HFFc6 (cell line): ENCODE results near the gene TOPAZ1. TPM values are rescaled to one million over a fixed set of nuclear protein-coding genes. Genes with fewer than 3 reads are reported as not detected.

ENCODE experiments used
- DNase-seq: peaks from one replicate; pipeline ENCODE4 v3.0.0-alpha.2; 2018
- H3K27ac Mint-ChIP-seq: 2 replicates; pipeline ENCODE4 v1.8.0; 2020; ENCODE audit warnings: mild to moderate bottlenecking, mixed read lengths
- H3K27me3 Mint-ChIP-seq: 2 replicates; pipeline ENCODE4 v1.8.0; 2021; ENCODE audit warnings: mild to moderate bottlenecking, moderate library complexity, mixed read lengths; ENCODE audit not compliant: insufficient read depth
- H3K36me3 Mint-ChIP-seq: 2 replicates; pipeline ENCODE4 v1.8.0; 2021; ENCODE audit warnings: low read depth, mixed read lengths
- H3K4me1 Mint-ChIP-seq: 2 replicates; pipeline ENCODE4 v1.8.0; 2020; ENCODE audit warnings: low read depth, mixed read lengths
- H3K4me3 Mint-ChIP-seq: 2 replicates; pipeline ENCODE4 v1.8.0; 2020; ENCODE audit warnings: mild to moderate bottlenecking, moderate library complexity, mixed read lengths
- H3K9me3 Mint-ChIP-seq: 2 replicates; pipeline ENCODE4 v1.8.0; 2020; ENCODE audit warnings: mild to moderate bottlenecking, mixed read lengths
- total RNA-seq, 6 experiments: library from RNA; stranded (reverse); fragmentation: NEBNext Ultra II Directional; extraction: Animal tissue kit (Norgen Biotek cat#: 25700); gene quantifications; 2 replicates in 1 of 6; 3 replicates in 5 of 6; pipeline ENCODE4 v1.2.3, GENCODE V29; 2021
- TF ChIP-seq, protein P1 (sequence below): fragments of 200-600 bp; sonication (generic); IDR thresholded peaks from 2 replicates; pipeline ENCODE4 v1.5.0; 2021; ENCODE audit warnings: antibody characterized with exemption, mild to moderate bottlenecking

Gene TOPAZ1
- total RNA-seq, 6 experiments from 2014 or later: not detected

DNA sequence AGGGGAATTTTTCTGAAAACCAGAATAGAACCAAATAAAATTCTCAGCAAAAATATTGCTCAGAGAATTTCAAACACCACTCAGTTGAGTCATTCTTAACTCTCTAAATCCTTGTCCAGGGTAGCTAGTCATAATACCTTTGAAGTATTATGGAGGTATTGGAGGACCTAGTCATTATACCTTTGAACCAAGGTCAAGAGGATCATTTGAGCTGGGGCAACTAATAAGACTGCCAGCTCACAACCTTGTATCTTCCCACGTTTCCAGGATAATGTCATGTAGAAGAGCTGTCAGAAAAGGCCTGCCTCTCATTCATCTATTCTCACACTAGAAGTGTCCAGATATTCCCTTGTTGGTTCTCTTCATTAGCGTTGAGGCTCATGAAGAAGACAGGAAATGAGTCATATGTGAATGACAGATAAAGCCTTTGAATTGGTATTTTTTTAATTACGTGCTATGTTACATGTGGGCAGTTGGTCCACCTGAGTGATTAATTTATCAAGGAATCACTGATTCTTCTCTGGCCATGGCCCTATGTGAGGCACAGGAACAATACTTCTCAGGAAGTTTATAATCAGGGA, 48.3 kb downstream of the TOPAZ1 start:
- Mint-ChIP-seq H3K27me3 (peaks cover 6% of the 10 kb centered on the region; the same call in 1 of the 2 replicates), H3K4me1 (no peaks in the 10 kb centered on the region), H3K27ac (no peak overlapping the region), H3K9me3 (no peaks in the 10 kb centered on the region), H3K4me3 (no peak overlapping the region), H3K36me3 (no peaks in the 10 kb centered on the region)
- TF ChIP-seq, protein P1, sequence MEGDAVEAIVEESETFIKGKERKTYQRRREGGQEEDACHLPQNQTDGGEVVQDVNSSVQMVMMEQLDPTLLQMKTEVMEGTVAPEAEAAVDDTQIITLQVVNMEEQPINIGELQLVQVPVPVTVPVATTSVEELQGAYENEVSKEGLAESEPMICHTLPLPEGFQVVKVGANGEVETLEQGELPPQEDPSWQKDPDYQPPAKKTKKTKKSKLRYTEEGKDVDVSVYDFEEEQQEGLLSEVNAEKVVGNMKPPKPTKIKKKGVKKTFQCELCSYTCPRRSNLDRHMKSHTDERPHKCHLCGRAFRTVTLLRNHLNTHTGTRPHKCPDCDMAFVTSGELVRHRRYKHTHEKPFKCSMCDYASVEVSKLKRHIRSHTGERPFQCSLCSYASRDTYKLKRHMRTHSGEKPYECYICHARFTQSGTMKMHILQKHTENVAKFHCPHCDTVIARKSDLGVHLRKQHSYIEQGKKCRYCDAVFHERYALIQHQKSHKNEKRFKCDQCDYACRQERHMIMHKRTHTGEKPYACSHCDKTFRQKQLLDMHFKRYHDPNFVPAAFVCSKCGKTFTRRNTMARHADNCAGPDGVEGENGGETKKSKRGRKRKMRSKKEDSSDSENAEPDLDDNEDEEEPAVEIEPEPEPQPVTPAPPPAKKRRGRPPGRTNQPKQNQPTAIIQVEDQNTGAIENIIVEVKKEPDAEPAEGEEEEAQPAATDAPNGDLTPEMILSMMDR: no peak
- DNase-seq: no peak

DNA sequence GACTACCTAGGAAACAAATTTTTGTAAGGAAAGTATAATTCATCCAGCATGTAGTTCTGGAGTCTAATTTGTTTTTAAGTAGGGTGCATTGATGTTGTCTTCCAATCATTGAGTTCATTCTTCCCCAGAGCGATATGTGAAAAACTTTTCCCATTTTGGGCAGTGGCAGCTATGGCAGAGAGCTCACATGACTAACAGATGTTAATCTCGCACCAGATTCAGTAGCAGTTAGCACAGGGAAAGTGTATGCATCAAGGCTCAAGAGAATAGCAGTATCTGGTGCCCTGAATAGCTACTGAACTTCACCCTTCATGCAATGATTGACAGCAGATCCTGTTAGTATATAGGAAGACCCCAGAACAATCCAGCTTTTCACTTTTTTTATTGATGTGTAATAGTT, 50.6 kb downstream of the TOPAZ1 start:
- H3K4me1 Mint-ChIP-seq: no peaks in the 10 kb centered on the region
- TF ChIP-seq, protein P1: no peak
- H3K27ac Mint-ChIP-seq: no peak overlapping the region
- no peaks in the 10 kb centered on the region for H3K36me3 Mint-ChIP-seq
- no peak for DNase-seq
- H3K4me3 Mint-ChIP-seq: no peak overlapping the region
- H3K27me3 Mint-ChIP-seq: peaks cover 9% of the 10 kb centered on the region
- H3K9me3 Mint-ChIP-seq: no peaks in the 10 kb centered on the region

DNA sequence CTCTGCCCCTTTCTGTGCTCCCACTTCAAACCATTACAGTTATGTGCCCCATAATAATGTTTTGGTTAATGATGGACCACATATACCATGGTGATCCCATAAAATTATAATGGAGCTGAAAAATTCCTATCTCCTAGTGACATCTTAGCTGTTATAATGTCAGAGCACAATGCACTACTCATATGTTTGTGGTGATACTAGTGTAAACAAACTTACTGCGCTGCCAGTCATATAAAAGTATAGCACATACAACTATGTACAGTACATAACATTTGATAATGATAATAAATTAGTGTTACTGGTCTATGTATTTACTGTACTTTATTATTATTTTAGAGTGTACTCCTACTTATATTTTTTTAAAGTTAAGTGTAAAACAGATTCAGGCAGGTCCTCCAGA, 51.3 kb downstream of the TOPAZ1 start:
- Mint-ChIP-seq H3K9me3 (no peaks in the 10 kb centered on the region), H3K27ac (no peak overlapping the region), H3K27me3 (peaks cover 9% of the 10 kb centered on the region), H3K4me1 (no peaks in the 10 kb centered on the region), H3K36me3 (no peaks in the 10 kb centered on the region), H3K4me3 (no peak overlapping the region)
- DNase-seq: no peak
- TF ChIP-seq, protein P1: no peak

DNA sequence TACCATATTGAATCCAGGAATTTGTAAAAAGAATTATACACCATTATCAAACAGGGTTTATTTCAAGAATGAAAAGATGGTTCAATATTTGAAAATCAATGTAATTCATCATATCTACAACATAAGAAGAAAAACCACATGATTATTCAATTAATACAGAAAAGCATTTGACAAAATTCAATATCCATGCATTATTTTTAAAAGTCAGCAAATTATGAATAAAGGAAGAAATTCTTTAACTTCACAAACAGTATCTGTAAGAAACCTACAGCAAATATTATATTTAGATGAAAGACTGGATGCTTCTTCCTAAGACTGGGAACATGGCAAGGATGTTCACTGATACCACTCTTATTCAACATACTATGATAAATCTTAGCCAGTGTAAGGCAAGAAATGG, 55.6 kb downstream of the TOPAZ1 start:
- Mint-ChIP-seq H3K9me3 (no peaks in the 10 kb centered on the region), H3K4me1 (no peaks in the 10 kb centered on the region), H3K27ac (no peak overlapping the region), H3K4me3 (no peak overlapping the region), H3K36me3 (no peaks in the 10 kb centered on the region), H3K27me3 (peaks cover 3% of the 10 kb centered on the region; the same call in 1 of the 2 replicates)
- no peak for DNase-seq
- TF ChIP-seq, protein P1: no peak

DNA sequence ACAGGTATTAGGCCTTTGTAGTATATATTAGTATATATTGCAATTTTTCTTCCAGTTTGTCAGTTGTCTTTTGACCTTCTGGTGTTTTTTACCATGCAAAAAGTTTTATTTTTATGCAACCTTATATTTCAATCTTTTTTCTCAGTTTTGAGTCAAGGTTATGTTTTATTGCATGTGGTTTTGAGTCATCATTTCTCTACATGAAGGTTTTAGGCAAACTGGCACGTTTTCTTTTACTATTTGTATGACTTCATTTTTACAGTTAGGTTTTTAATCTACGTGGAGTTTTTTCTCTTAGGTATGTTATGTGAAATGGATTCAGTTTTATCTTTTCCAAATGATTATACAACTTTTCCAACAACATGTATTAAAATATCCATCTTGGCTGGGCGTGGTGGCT, 60.1 kb downstream of the TOPAZ1 start:
- no peak overlapping the region for H3K27ac Mint-ChIP-seq
- no peaks in the 10 kb centered on the region for H3K9me3 Mint-ChIP-seq
- H3K4me3 Mint-ChIP-seq: no peak overlapping the region
- no peaks in the 10 kb centered on the region for H3K36me3 Mint-ChIP-seq
- DNase-seq: no peak
- H3K27me3 Mint-ChIP-seq: peaks cover 6% of the 10 kb centered on the region
- TF ChIP-seq, protein P1: no peak
- H3K4me1 Mint-ChIP-seq: no peaks in the 10 kb centered on the region
